Spleen (tissue), 7 donors: ENCODE results near the gene EPB41L4B.

ENCODE experiments used
- CTCF ChIP-seq, 11 experiments: fragments of 200-600 bp in 7 of 11; fragments of 450-650 bp in 4 of 11; sonication (generic) in 4 of 11; IDR thresholded peaks in 8 of 11; conservative IDR thresholded peaks in 3 of 11; 1 replicate in 7 of 11; 2 replicates in 4 of 11; pipeline versions ENCODE4 v1.4.0 to v1.8.0; 2016 to 2021; ENCODE audit warnings: antibody characterized with exemption in 11 of 11, inconsistent platforms in 4 of 11, mild to moderate bottlenecking in 1 of 11
- POLR2A ChIP-seq, 3 donors: fragments of 450-650 bp; IDR thresholded peaks; one replicate each; pipeline ENCODE4 v1.5.1; 2017; ENCODE audit warnings: antibody characterized with exemption in 3 of 3, mild to moderate bottlenecking in 1 of 3
- POLR2AphosphoS5 ChIP-seq, 3 donors: sonication (generic); formaldehyde crosslinking; IDR thresholded peaks; one replicate each; pipeline ENCODE4 v1.5.1; 2017; ENCODE audit warnings: antibody characterized with exemption in 3 of 3
- donor health status: DM: no; HTN: no; CAD: no; lungs with moderate emphysema.
- donor health status: DM: no; HTN: no; CAD: no.
- donor health status: DM: no; HTN: no; CAD: no.

GRCh38 chr9:109289931-109290330 lies 30.9 kb downstream of the EPB41L4B start:
- TF ChIP-seq POLR2A (IDR thresholded peaks at IDR 0.05) = no peak
- no peak for TF ChIP-seq CTCF (IDR thresholded peaks at IDR 0.05 in 8 of 11, conservative IDR thresholded peaks at IDR 0.05 in 3 of 11)
- no peak for TF ChIP-seq POLR2AphosphoS5 (IDR thresholded peaks at IDR 0.05)
